GM12878 (cell line): ENCODE data around the gene RADX. TPM values are rescaled to one million over a fixed set of nuclear protein-coding genes. Genes with fewer than 3 reads are reported as not detected.

Experiments used
- microRNA counts: library from miRNA; unstranded; fragments of <30 nt; microRNA quantifications from one replicate; lab custom pipeline; 2016
- microRNA-seq: library from miRNA; unstranded; fragments of <30 nt; microRNA quantifications from one replicate; pipeline ENCODE4, GENCODE V29; 2018
- polyA plus RNA-seq, 11 experiments: library from polyadenylated mRNA; depleted of rRNA in 4 of 11; unstranded in 6 of 11; stranded (reverse) in 5 of 11; fragments of >200 nt; fragmentation: Nextera tagmentation in 4 of 11; fragmentation: Illumina TruSeq in 1 of 11; extraction: Ambion mirVana in 4 of 11; extraction: Trizol in 1 of 11; gene quantifications; 1 replicate in 1 of 11; 2 replicates in 10 of 11; pipeline versions ENCODE4 v1.2.1 to v1.2.3, GENCODE V29; 2011 to 2016; ENCODE audit warnings: inconsistent platforms in 2 of 11, missing spikeins in 2 of 11, low read depth in 1 of 11
- small RNA-seq: library from RNA; depleted of rRNA; stranded (forward); fragments of <200 nt; gene quantifications from one replicate; pipeline ENCODE3, GENCODE V24; 2014
- total RNA-seq, 4 experiments: library from RNA; depleted of rRNA in 3 of 4; stranded (reverse); fragments of >200 nt in 3 of 4; fragmentation: Illumina TruSeq in 1 of 4; extraction: Trizol in 1 of 4; gene quantifications; 2 replicates each; pipeline versions ENCODE4 v1.2.1 to v1.2.3, GENCODE V29; 2013 to 2021

Gene RADX
- total and polyA plus RNA-seq, 10 of the 15 experiments (the other 5 are each of a cell fraction or from before 2014, with no cell fraction given), result 4.3 to 24.2 (median 12.4) TPM

MicroRNAs within 50 kb of the gene (microRNA counts, 767-probe panel; counts per million panel counts)
- 55.3 counts per million for microRNA hsa-miR-548an (lab: Ali Mortazavi, UCI)

Small RNA genes lying within 50 kb of the gene (microRNA-seq; reads per million reads assigned to microRNA genes)
- 1.9 reads per million, percentile 3 among the genes with 10 or more reads in this experiment for gene MIR548AN

Small RNA genes lying within 50 kb of the gene (small RNA-seq; reads per million reads assigned to genes)
- gene AL590808.1, result not detected
- gene MIR548AN, result 0.20 reads per million

Other genes with a start within 250 kb of the RADX start
- not detected in 2 replicates for gene RNF128, start 114.7 kb downstream of the RADX start, total RNA-seq (2014; rRNA removed)
- not detected in 2 replicates for gene RNF128, start 114.7 kb downstream of the RADX start, total RNA-seq (2014; rRNA removed; fragmentation: Illumina TruSeq; extraction: Trizol)
- gene RNF128, start 114.7 kb downstream of the RADX start, total RNA-seq (2021), result 0.10 TPM in 1 of 2 replicates, not detected in the other
- gene RNF128, start 114.7 kb downstream of the RADX start, polyA plus RNA-seq (2011; rRNA removed), result not detected in 2 replicates
- not detected in 2 replicates for gene RNF128, start 114.7 kb downstream of the RADX start, polyA plus RNA-seq (2014; fragmentation: Illumina TruSeq; extraction: Trizol)
- gene RNF128, start 114.7 kb downstream of the RADX start, polyA plus RNA-seq (2014; fragmentation: Nextera tagmentation; extraction: Ambion mirVana), result not detected
- gene RNF128, start 114.7 kb downstream of the RADX start, polyA plus RNA-seq (2014; rRNA removed), result not detected in 2 replicates
- not detected for gene RNF128, start 114.7 kb downstream of the RADX start, polyA plus RNA-seq (2016; fragmentation: Nextera tagmentation; extraction: Ambion mirVana)
- 1.7 and 3.4 TPM in 2 replicates for gene TBC1D8B, start 190.7 kb downstream of the RADX start, total RNA-seq (2014; rRNA removed)
- 1.6 and 1.9 TPM in 2 replicates for gene TBC1D8B, start 190.7 kb downstream of the RADX start, total RNA-seq (2014; rRNA removed; fragmentation: Illumina TruSeq; extraction: Trizol)
- 2.0 and 2.6 TPM in 2 replicates for gene TBC1D8B, start 190.7 kb downstream of the RADX start, total RNA-seq (2021)
- 2.3 and 4.4 TPM in 2 replicates for gene TBC1D8B, start 190.7 kb downstream of the RADX start, polyA plus RNA-seq (2011; rRNA removed)
- gene TBC1D8B, start 190.7 kb downstream of the RADX start, polyA plus RNA-seq (2014; fragmentation: Illumina TruSeq; extraction: Trizol), result 2.4 and 5.2 TPM in 2 replicates
- gene TBC1D8B, start 190.7 kb downstream of the RADX start, polyA plus RNA-seq (2014; fragmentation: Nextera tagmentation; extraction: Ambion mirVana), result 1 to 10 TPM in 1 of 2 experiments, under 1 TPM in 1; 0.95 to 1.2 TPM
- gene TBC1D8B, start 190.7 kb downstream of the RADX start, polyA plus RNA-seq (2014; rRNA removed), result 0.93 and 1.5 TPM in 2 replicates
- gene TBC1D8B, start 190.7 kb downstream of the RADX start, polyA plus RNA-seq (2016; fragmentation: Nextera tagmentation; extraction: Ambion mirVana), result 1 to 10 TPM; 1.6 to 1.7 TPM